HCT116 (cell line): ENCODE measurements around the gene TECPR1. TPM values are rescaled to one million over a fixed set of nuclear protein-coding genes. Genes with fewer than 3 reads are reported as not detected.
A peak's percentile ranks its signal among the peaks of the same experiment; 100 is the strongest.

ENCODE experiments used
- ATAC-seq: fragments of 200-7000 bp; cut with Tn5 transposase; 2 replicates; pipeline ENCODE4 v1.9.1; 2020; ENCODE audit warnings: mild to moderate bottlenecking, moderate library complexity
- BruUV-seq: library from RNA; stranded (reverse); fragments of 400-500 nt; replicated peaks from 2 replicates; lab custom pipeline; 2021; lab: Mats Ljungman, UMichigan
- CTCF ChIA-PET: fragments of 300-600 bp; sonication (Branson Sonifier 250); formaldehyde crosslinking; loops from one replicate; lab custom pipeline; 2021; ENCODE audit warnings: antibody characterized with exemption; lab: Charles Lee
- POLR2A ChIA-PET: fragments of 300-600, 350-600 bp; sonication (Branson Sonifier 250); formaldehyde crosslinking; loops from one replicate; lab custom pipeline; 2021; ENCODE audit warnings: antibody characterized with exemption; lab: Charles Lee
- RAD21 ChIA-PET, 2 experiments: fragments of 300-600 bp; sonication (Branson Sonifier 250); formaldehyde crosslinking; loops; one replicate each; lab custom pipeline; 2023; ENCODE audit warnings: low total read pairs in 2 of 2; ENCODE audit not compliant: uncharacterized antibody in 2 of 2, unreplicated experiment in 2 of 2, low non-redundant PET in 1 of 2; lab: Charles Lee
- DNase-seq: peaks from one replicate; pipeline ENCODE4 v3.0.0-alpha.2; 2010; ENCODE audit warnings: low read depth, low spot score
- H2AFZ ChIP-seq: fragments of 200-600 bp; shearing (Covaris generic), sonication (generic); 2 replicates; pipeline ENCODE4 v1.6.1; 2017; ENCODE audit warnings: low read depth, mixed run types, mixed read lengths, antibody characterized with exemption, low read length; ENCODE audit not compliant: poor library complexity, severe bottlenecking
- H3K27ac ChIP-seq: 2 replicates; pipeline ENCODE4 v1.5.1; 2012; ENCODE audit warnings: low read depth, low read length
- H3K27me3 ChIP-seq: fragments of 200-600 bp; sonication (generic); 2 replicates; pipeline ENCODE4 v1.6.1; 2016; ENCODE audit warnings: mixed run types, low read length, mixed read lengths; ENCODE audit not compliant: insufficient read depth
- H3K36me3 ChIP-seq, 2 experiments: fragments of 200-500 bp in 1 of 2; fragments of 200-600 bp in 1 of 2; sonication (Bioruptor generic) in 1 of 2; sonication (generic) in 1 of 2; 2 replicates each; pipeline versions ENCODE4 v1.5.1 to v1.6.1; 2014 to 2016; ENCODE audit warnings: low read length in 2 of 2, inconsistent platforms in 1 of 2, mixed read lengths in 1 of 2, mixed run types in 1 of 2; ENCODE audit not compliant: insufficient read depth in 2 of 2, control insufficient read depth in 1 of 2
- H3K4me1 ChIP-seq, 2 experiments: fragments of 200-600 bp in 1 of 2; sonication (generic) in 1 of 2; 2 replicates each; pipeline versions ENCODE4 v1.5.1 to v1.6.1; 2012 to 2017; ENCODE audit warnings: low read length in 2 of 2, inconsistent platforms in 1 of 2, mild to moderate bottlenecking in 1 of 2, mixed read lengths in 1 of 2, mixed run types in 1 of 2, moderate library complexity in 1 of 2; ENCODE audit not compliant: insufficient read depth in 2 of 2, control insufficient read depth in 1 of 2
- H3K4me2 ChIP-seq: fragments of 200-600 bp; sonication (generic); 2 replicates; pipeline ENCODE4 v1.6.1; 2017; ENCODE audit warnings: mixed run types, low read length, mixed read lengths
- H3K4me3 ChIP-seq, 2 experiments: fragments of 200-600 bp in 1 of 2; sonication (generic) in 1 of 2; replicated peaks in 1 of 2; 2 replicates each; pipeline ENCODE4 v1.5.1; 2011 to 2016; ENCODE audit warnings: low read length in 2 of 2, control low read depth in 1 of 2, low read depth in 1 of 2, mild to moderate bottlenecking in 1 of 2, mixed read lengths in 1 of 2, mixed run types in 1 of 2
- H3K79me2 ChIP-seq: fragments of 200-600 bp; sonication (generic); 2 replicates; pipeline ENCODE4 v1.6.1; 2017; ENCODE audit warnings: mild to moderate bottlenecking, mixed run types, low read length, moderate library complexity, mixed read lengths; ENCODE audit not compliant: insufficient read depth
- H3K9ac ChIP-seq: fragments of 200-600 bp; sonication (generic); 2 replicates; pipeline ENCODE4 v1.6.1; 2016; ENCODE audit warnings: low read length, mixed read lengths
- H3K9me2 ChIP-seq: fragments of 200-600 bp; sonication (generic), shearing (Covaris generic); 2 replicates; pipeline ENCODE4 v1.6.1; 2017; ENCODE audit warnings: mixed run types, mild to moderate bottlenecking, moderate library complexity; ENCODE audit not compliant: insufficient read depth
- H3K9me3 ChIP-seq, 2 experiments: fragments of 200-500 bp in 1 of 2; fragments of 200-600 bp in 1 of 2; sonication (Bioruptor generic) in 1 of 2; sonication (generic) in 1 of 2; 2 replicates each; pipeline ENCODE4 v1.6.1; 2014 to 2017; ENCODE audit warnings: low read length in 2 of 2, mixed read lengths in 2 of 2, inconsistent platforms in 1 of 2, low read depth in 1 of 2, mild to moderate bottlenecking in 1 of 2, mixed run types in 1 of 2, moderate library complexity in 1 of 2; ENCODE audit not compliant: control insufficient read depth in 1 of 2, insufficient read depth in 1 of 2
- H4K20me1 ChIP-seq: fragments of 200-600 bp; sonication (generic), shearing (Covaris generic); 2 replicates; pipeline ENCODE4 v1.6.1; 2017; ENCODE audit warnings: mixed run types, mild to moderate bottlenecking, moderate library complexity; ENCODE audit not compliant: insufficient read depth
- ATF3 ChIP-seq: IDR thresholded peaks from 2 replicates; pipeline ENCODE4 v1.6.1; 2012
- CBX3 ChIP-seq: IDR thresholded peaks from 2 replicates; pipeline ENCODE4 v1.6.1; 2012; ENCODE audit warnings: low read depth
- ELF1 ChIP-seq: IDR thresholded peaks from 2 replicates; pipeline ENCODE4 v1.6.1; 2012; ENCODE audit warnings: low read depth, borderline replicate concordance
- FOSL1 ChIP-seq: IDR thresholded peaks from 2 replicates; pipeline ENCODE4 v1.6.1; 2012; ENCODE audit warnings: low read depth
- POLR2AphosphoS5 ChIP-seq: IDR thresholded peaks from 2 replicates; pipeline ENCODE4 v1.6.1; 2011; ENCODE audit warnings: mild to moderate bottlenecking, low read depth, low read length, moderate library complexity
- RAD21 ChIP-seq: IDR thresholded peaks from 2 replicates; pipeline ENCODE4 v1.6.1; 2012; ENCODE audit warnings: low read depth, mild to moderate bottlenecking
- ZNF274 ChIP-seq: fragments of 200-500 bp; sonication (Bioruptor generic); IDR thresholded peaks from 2 replicates; pipeline ENCODE4 v1.6.1; 2014; ENCODE audit warnings: mild to moderate bottlenecking, low read depth, low read length, inconsistent platforms
- intact Hi-C: fragments of 100-400 bp; cut with micrococcal nuclease; formaldehyde crosslinking; loops from 2 replicates; pipeline ENCODE4 v1.10.0; 2022
- total RNA-seq: library from RNA; stranded (reverse); gene quantifications from one replicate; pipeline ENCODE4 v1.2.1, GENCODE V29; 2021; ENCODE audit not compliant: unreplicated experiment

The TECPR1 gene
- total RNA-seq, 1 experiment from 2014 or later: 19.9 TPM

GRCh38 chr7:98284335-98285036 is 32.5 kb upstream of the TECPR1 start:
- no TSS peak for BruUV-seq
- H3K79me2 ChIP-seq: peaks cover 77% of the 10 kb centered on the region

GRCh38 chr7:98283887-98284222 is 31.8 kb upstream of the TECPR1 start:
- no peaks in the 10 kb centered on the region for H3K9me2 ChIP-seq
- no peaks in the 10 kb centered on the region for H3K9me3 ChIP-seq
- peak overlapping the region; percentile 68 for H3K27ac ChIP-seq
- TF ChIP-seq ATF3 (no peak), FOSL1 (no peak), POLR2AphosphoS5 (no peak), RAD21 (no peak), CBX3 (no peak), ELF1 (no peak)
- intact Hi-C loops: no loop called here
- H3K9ac ChIP-seq: peak overlapping the region; percentile 95
- H4K20me1 ChIP-seq: peaks cover 3% of the 10 kb centered on the region; the same call in 1 of the 2 replicates
- ChIA-PET RAD21 (no interaction called here), POLR2A (interaction anchor here (0.9 kb wide), 1 partner anchor 124 kb away, joined by 3 read pairs; no protein-coding TSS in a partner anchor), CTCF (interaction anchor here (1.4 kb wide), 1 partner anchor 117 kb away, joined by 3 read pairs; the partner anchor contains the start of gene BAIAP2L1)
- ATAC-seq (no peak), DNase-seq (no peak)
- no peaks in the 10 kb centered on the region for H3K27me3 ChIP-seq
- no peak overlapping the region for H2AFZ ChIP-seq
- peak overlapping the region; percentile 95 for H3K4me2 ChIP-seq
- no TSS peak for BruUV-seq
- peaks cover 70% of the 10 kb centered on the region for H3K79me2 ChIP-seq
- H3K4me1 ChIP-seq: peaks cover 48 to 72% of the 10 kb centered on the region in 2 experiments
- H3K36me3 ChIP-seq: no peaks in the 10 kb centered on the region
- H3K4me3 ChIP-seq: peak overlapping the region in 1 of 2 experiments; percentile 43; a peak in 2 of 4 replicates

More at GRCh38 chr7:98284335-98285036, 32.5 kb upstream of the TECPR1 start:
- no peaks in the 10 kb centered on the region for H3K9me3 ChIP-seq
- no peak overlapping the region for H2AFZ ChIP-seq
- H3K4me1 ChIP-seq: peaks cover 48 to 74% of the 10 kb centered on the region in 2 experiments
- CTCF ChIA-PET: no interaction called here
- no peaks in the 10 kb centered on the region for H3K9me2 ChIP-seq
- DNase-seq: no peak
- H4K20me1 ChIP-seq: peaks cover 3% of the 10 kb centered on the region; the same call in 1 of the 2 replicates
- TF ChIP-seq POLR2AphosphoS5 (0 out of 2 replicates have a peak, but pooled peaks have one; percentile 30), ZNF274 (no peak)
- TF ChIP-seq, all 23 proteins: peak for 1
- intact Hi-C loops: no loop called here
- Histone ChIP-seq H3K27me3 (no peaks in the 10 kb centered on the region), H3K4me3 (peak overlapping the region; percentile 24 to 43), H3K36me3 (no peaks in the 10 kb centered on the region; a peak in 1 of 4 replicates), H3K4me2 (peak overlapping the region; percentile 95), H3K9ac (peak overlapping the region; percentile 95), H3K27ac (peak overlapping the region; percentile 68)
- ChIA-PET RAD21 (no interaction called here), POLR2A (interaction anchor here (0.9 kb wide), 1 partner anchor 124 kb away, joined by 3 read pairs; no protein-coding TSS in a partner anchor)
- ATAC-seq: no peak
